ENCODE data around the gene SLC6A20.

The SLC6A20 gene

GRCh38 chr3:45778761-45779201 lies 17.6 kb downstream of the SLC6A20 start:
- TF ChIP-seq GATA1 (IDR thresholded peaks at IDR 0.05; ENCODE audit: low read depth, low read length) (no peak), POLR2A (IDR thresholded peaks at IDR 0.05; ENCODE audit: low read length) (no peak)
- DNase-seq: no peak

- TF ChIP-seq GATA1 (IDR thresholded peaks at IDR 0.05; ENCODE audit: low read depth, low read length): no peak
- no peak for DNase-seq
Measured at GRCh38 chr3:45777746-45778386, 18.5 kb downstream of the SLC6A20 start.

- DNase-seq: no peak
Measured at GRCh38 chr3:45777111-45777745, 19.1 kb downstream of the SLC6A20 start.

GRCh38 chr3:45776611-45777010 lies 19.7 kb downstream of the SLC6A20 start:
- TF ChIP-seq POLR2A (IDR thresholded peaks at IDR 0.05; ENCODE audit: low read length) (no peak), GATA1 (IDR thresholded peaks at IDR 0.05; ENCODE audit: low read depth, low read length) (no peak)
- no peak for DNase-seq

More at GRCh38 chr3:45777111-45777745, 19.1 kb downstream of the SLC6A20 start:
- TF ChIP-seq POLR2A (IDR thresholded peaks at IDR 0.05; ENCODE audit: low read length) (no peak), GATA1 (IDR thresholded peaks at IDR 0.05; ENCODE audit: low read depth, low read length) (no peak)

DNA sequence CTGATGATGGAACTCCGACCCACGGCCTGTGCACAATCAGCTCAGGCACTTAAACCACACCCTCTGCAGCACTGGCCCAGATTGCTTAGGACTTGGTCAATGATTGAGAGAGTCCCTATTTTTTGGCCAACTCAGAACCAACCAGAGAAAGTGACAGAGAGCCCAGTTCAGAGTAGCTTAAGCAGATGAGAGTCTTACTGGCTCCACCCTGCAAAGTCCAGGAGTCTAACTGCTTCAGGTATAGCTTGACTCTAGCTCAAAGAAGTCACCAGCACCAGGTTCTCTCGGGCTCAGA lies 20.1 kb downstream of the SLC6A20 start:
- TF ChIP-seq GATA1 (IDR thresholded peaks at IDR 0.05; ENCODE audit: low read depth, low read length) (no peak), POLR2A (IDR thresholded peaks at IDR 0.05; ENCODE audit: low read length) (no peak)
- DNase-seq: no peak

DNA sequence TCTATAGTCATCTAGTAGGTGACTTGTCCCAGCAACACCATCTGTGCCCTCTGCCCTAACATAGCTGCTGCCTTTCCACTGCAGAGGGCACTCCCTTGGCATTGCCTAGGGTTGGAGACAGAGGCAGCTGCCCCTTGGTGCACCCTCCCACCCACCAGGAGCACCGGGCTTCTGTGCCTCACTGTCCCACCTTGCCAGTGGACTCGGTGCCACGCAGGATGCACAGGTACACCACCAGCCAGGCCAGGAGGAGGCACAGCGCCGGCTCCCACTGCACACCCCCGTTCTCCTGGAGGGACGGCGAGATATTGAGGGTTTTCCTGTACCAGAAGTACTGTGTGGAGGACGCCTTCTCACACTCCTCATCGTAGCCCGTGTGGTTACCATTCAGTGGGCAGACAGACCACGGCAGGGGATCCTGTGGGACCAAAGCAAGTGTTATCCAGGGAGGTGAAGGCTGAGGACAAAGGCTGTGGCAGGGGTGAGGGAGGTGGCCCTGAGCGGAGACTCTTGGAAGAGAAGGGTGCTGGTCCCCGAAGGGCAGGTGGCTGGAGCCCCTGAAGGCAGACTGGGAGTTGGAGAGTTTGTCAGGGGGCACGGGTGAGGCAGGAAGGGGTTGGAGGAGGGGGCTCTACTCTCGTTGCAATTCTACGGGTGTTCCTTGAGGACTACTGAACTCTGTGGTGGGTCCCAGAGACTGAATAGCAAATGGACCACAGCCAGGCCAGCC lies 20.6 kb downstream of the SLC6A20 start:
- TF ChIP-seq GATA1 (IDR thresholded peaks at IDR 0.05; ENCODE audit: low read depth, low read length) (no peak), POLR2A (IDR thresholded peaks at IDR 0.05; ENCODE audit: low read length) (no peak)
- DNase-seq: no peak

- TF ChIP-seq GATA1 (IDR thresholded peaks at IDR 0.05; ENCODE audit: low read depth, low read length) (no peak), POLR2A (IDR thresholded peaks at IDR 0.05; ENCODE audit: low read length) (no peak)
- DNase-seq: no peak
Measured at GRCh38 chr3:45774581-45775521, 21.5 kb downstream of the SLC6A20 start.

- TF ChIP-seq GATA1 (IDR thresholded peaks at IDR 0.05; ENCODE audit: low read depth, low read length): no peak
- TF ChIP-seq POLR2A (IDR thresholded peaks at IDR 0.05; ENCODE audit: low read length): no peak
Measured at GRCh38 chr3:45773714-45774449, 22.5 kb downstream of the SLC6A20 start.

GRCh38 chr3:45773072-45773471 lies 23.3 kb downstream of the SLC6A20 start:
- DNase-seq: no peak
- TF ChIP-seq POLR2A (IDR thresholded peaks at IDR 0.05; ENCODE audit: low read length) (no peak), GATA1 (IDR thresholded peaks at IDR 0.05; ENCODE audit: low read depth, low read length) (no peak)

More at GRCh38 chr3:45773714-45774449, 22.5 kb downstream of the SLC6A20 start:
- DNase-seq: no peak

DNA sequence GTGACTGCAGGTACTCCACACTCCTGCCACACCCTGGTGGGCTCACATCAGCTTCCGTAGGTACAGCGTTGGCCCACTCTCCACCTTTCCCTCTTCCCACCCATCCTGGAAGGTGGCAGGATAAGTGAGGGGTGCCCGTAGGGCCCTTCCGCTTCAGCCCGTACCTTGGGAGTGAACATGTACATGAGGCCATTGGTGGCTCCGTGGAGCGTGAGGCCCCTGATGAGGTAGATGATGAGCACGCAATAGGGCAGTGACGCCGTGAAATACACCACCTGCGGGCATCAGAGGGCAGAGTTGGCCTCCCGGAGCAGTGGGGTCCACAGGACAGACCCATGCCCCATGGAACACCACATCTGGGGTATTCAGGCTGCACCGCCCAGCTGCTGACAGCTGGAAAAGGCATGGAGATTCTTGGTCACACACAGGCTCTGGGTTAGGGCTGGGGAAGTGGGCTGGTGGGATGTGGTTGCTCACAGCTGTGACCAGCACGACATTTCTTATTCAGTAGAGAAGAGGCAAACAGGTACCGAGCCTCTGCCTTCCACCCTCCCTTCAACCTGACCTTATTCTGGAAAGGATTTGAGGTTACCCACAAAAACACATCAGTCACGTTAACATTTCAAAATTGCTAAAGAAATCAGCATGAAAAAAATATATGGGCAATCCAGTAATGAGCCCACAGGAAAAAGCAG lies 23.8 kb downstream of the SLC6A20 start:
- DNase-seq: no peak
- no peak for TF ChIP-seq POLR2A (IDR thresholded peaks at IDR 0.05; ENCODE audit: low read length)
- TF ChIP-seq GATA1 (IDR thresholded peaks at IDR 0.05; ENCODE audit: low read depth, low read length): no peak

DNA sequence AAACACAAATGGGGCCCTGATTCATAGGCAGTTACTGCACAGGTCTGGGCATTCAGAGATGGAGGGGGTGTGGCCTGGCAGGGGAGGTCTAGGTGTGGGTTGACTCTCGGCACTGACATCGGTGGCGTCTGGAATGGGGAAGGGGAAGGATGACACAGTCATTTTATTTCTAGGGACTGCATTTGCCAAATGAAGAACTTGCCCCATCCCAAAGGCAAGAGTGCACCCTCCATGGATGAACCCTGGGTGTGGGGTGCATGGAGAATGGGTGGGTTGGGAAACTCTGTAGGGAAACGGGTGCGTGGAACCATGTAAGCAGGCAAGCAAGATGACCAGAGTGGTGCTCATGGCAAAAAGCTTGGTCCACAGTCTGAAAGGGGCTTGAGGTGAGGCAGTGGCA lies 24.5 kb downstream of the SLC6A20 start:
- DNase-seq: no peak
- TF ChIP-seq POLR2A (IDR thresholded peaks at IDR 0.05; ENCODE audit: low read length): no peak
- no peak for TF ChIP-seq GATA1 (IDR thresholded peaks at IDR 0.05; ENCODE audit: low read depth, low read length)

- no peak for DNase-seq
- TF ChIP-seq GATA1 (IDR thresholded peaks at IDR 0.05; ENCODE audit: low read depth, low read length) (no peak), POLR2A (IDR thresholded peaks at IDR 0.05; ENCODE audit: low read length) (no peak)
Measured at GRCh38 chr3:45771166-45771775, 25.1 kb downstream of the SLC6A20 start.
